ENCODE data around the gene KRTAP10-4. TPM values are rescaled to one million over a fixed set of nuclear protein-coding genes. Genes with fewer than 3 reads are reported as not detected.

KRTAP10-4 gene
- total and polyA plus RNA-seq, 2 experiments from 2014 or later, result 0.16 TPM; not detected in 1

GRCh38 chr21:44539991-44540666, 33.4 kb upstream of the KRTAP10-4 start, which contains the start of gene KRTAP10-1:
TSS of gene KRTAP10-1 (minus strand) at chr21:44540195. CDS start at chr21:44540150, 45 bp downstream.
- Histone ChIP-seq H3K9me3 (ENCODE audit: low read depth) (no peaks in the 10 kb centered on the region), H3K27me3 (no peaks in the 10 kb centered on the region), H3K4me1 (ENCODE audit: low read depth) (no peaks in the 10 kb centered on the region), H3K4me3 (no peak within 1 kb of the TSS), H3K36me3 (no peaks in the 10 kb centered on the region), H3K27ac (no peak within 1 kb of the TSS)
- DNase-seq (ENCODE audit: low read depth in 1 of 2, low spot score in 1 of 2), result no peak
- no peak for TF ChIP-seq CTCF (IDR thresholded peaks at IDR 0.05; ENCODE audit: low read depth, low read length)

- no peak overlapping the region for H3K4me3 ChIP-seq
- no peak overlapping the region for H3K27ac ChIP-seq
- no peak for TF ChIP-seq CTCF (IDR thresholded peaks at IDR 0.05; ENCODE audit: low read depth, low read length)
- no peak for DNase-seq (ENCODE audit: low read depth in 1 of 2, low spot score in 1 of 2)
- no peaks in the 10 kb centered on the region for H3K36me3 ChIP-seq
- no peaks in the 10 kb centered on the region for H3K4me1 ChIP-seq (ENCODE audit: low read depth)
- no peaks in the 10 kb centered on the region for H3K27me3 ChIP-seq
- no peaks in the 10 kb centered on the region for H3K9me3 ChIP-seq (ENCODE audit: low read depth)
These were observed 32.7 kb upstream of the KRTAP10-4 start for GRCh38 chr21:44540741-44541288.

GRCh38 chr21:44542716-44543115, 30.8 kb upstream of the KRTAP10-4 start:
- no peak for TF ChIP-seq CTCF (IDR thresholded peaks at IDR 0.05; ENCODE audit: low read depth, low read length)
- Histone ChIP-seq H3K36me3 (no peaks in the 10 kb centered on the region), H3K27me3 (no peaks in the 10 kb centered on the region), H3K27ac (no peak overlapping the region), H3K4me3 (no peak overlapping the region), H3K9me3 (ENCODE audit: low read depth) (no peaks in the 10 kb centered on the region), H3K4me1 (ENCODE audit: low read depth) (no peaks in the 10 kb centered on the region)
- DNase-seq (ENCODE audit: low read depth in 1 of 2, low spot score in 1 of 2), result no peak

- no peak for TF ChIP-seq CTCF (IDR thresholded peaks at IDR 0.05; ENCODE audit: low read depth, low read length)
- H3K9me3 ChIP-seq (ENCODE audit: low read depth), result no peaks in the 10 kb centered on the region
- no peak for DNase-seq (ENCODE audit: low read depth in 1 of 2, low spot score in 1 of 2)
- no peak overlapping the region for H3K4me3 ChIP-seq
- no peaks in the 10 kb centered on the region for H3K36me3 ChIP-seq
- H3K27me3 ChIP-seq, result no peaks in the 10 kb centered on the region
- H3K4me1 ChIP-seq (ENCODE audit: low read depth), result peaks cover 14% of the 10 kb centered on the region
- no peak overlapping the region for H3K27ac ChIP-seq
These were observed 29.0 kb upstream of the KRTAP10-4 start for GRCh38 chr21:44544566-44544965.

- no peaks in the 10 kb centered on the region for H3K36me3 ChIP-seq
- no peak overlapping the region for H3K27ac ChIP-seq
- DNase-seq (ENCODE audit: low read depth in 1 of 2, low spot score in 1 of 2), result no peak
- H3K27me3 ChIP-seq, result no peaks in the 10 kb centered on the region
- TF ChIP-seq CTCF (IDR thresholded peaks at IDR 0.05; ENCODE audit: low read depth, low read length), result no peak
- no peaks in the 10 kb centered on the region for H3K9me3 ChIP-seq (ENCODE audit: low read depth)
- no peak overlapping the region for H3K4me3 ChIP-seq
- H3K4me1 ChIP-seq (ENCODE audit: low read depth), result peaks cover 14% of the 10 kb centered on the region
These were observed 25.7 kb upstream of the KRTAP10-4 start for GRCh38 chr21:44547656-44548331.
